Central memory CD8-positive, alpha-beta T cell (primary cell): Measurements from ENCODE around the gene RFXANK.
"Not testable (repeated sequence)": the region's sequence is repeated elsewhere in the genome, so short reads cannot be mapped to it uniquely, and the experiment has no call there.

ENCODE experiments used
- ATAC-seq: fragments of 150-1000 bp; cut with Tn5 transposase; replicated peaks from 2 replicates; pipeline ENCODE4 v1.10.0; 2022; ENCODE audit warnings: mild to moderate bottlenecking, moderate FRiP score, moderate number of reproducible peaks; ENCODE audit not compliant: poor library complexity, severe bottlenecking; ENCODE audit errors: extremely low read depth
- DNase-seq, 2 donors: peaks; one replicate each; pipeline ENCODE4 v3.0.0; 2021; ENCODE audit warnings: low spot score in 2 of 2
- H3K27ac Mint-ChIP-seq: one replicate; pipeline ENCODE4 v1.8.0; 2022; ENCODE audit warnings: low read depth, mild to moderate bottlenecking, moderate library complexity, mixed read lengths
- H3K27me3 Mint-ChIP-seq: one replicate; pipeline ENCODE4 v1.8.0; 2022; ENCODE audit warnings: mixed read lengths
- H3K36me3 Mint-ChIP-seq: one replicate; pipeline ENCODE4 v1.8.0; 2022; ENCODE audit warnings: mild to moderate bottlenecking, moderate library complexity, mixed read lengths; ENCODE audit not compliant: insufficient read depth
- H3K4me1 Mint-ChIP-seq: one replicate; pipeline ENCODE4 v1.8.0; 2022; ENCODE audit warnings: mixed read lengths
- H3K4me3 Mint-ChIP-seq: one replicate; pipeline ENCODE4 v1.8.0; 2022; ENCODE audit warnings: mild to moderate bottlenecking, moderate library complexity, mixed read lengths
- H3K9me3 Mint-ChIP-seq: one replicate; pipeline ENCODE4 v1.8.0; 2022; ENCODE audit warnings: mixed read lengths

The RFXANK gene, protein sequence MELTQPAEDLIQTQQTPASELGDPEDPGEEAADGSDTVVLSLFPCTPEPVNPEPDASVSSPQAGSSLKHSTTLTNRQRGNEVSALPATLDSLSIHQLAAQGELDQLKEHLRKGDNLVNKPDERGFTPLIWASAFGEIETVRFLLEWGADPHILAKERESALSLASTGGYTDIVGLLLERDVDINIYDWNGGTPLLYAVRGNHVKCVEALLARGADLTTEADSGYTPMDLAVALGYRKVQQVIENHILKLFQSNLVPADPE

DNA sequence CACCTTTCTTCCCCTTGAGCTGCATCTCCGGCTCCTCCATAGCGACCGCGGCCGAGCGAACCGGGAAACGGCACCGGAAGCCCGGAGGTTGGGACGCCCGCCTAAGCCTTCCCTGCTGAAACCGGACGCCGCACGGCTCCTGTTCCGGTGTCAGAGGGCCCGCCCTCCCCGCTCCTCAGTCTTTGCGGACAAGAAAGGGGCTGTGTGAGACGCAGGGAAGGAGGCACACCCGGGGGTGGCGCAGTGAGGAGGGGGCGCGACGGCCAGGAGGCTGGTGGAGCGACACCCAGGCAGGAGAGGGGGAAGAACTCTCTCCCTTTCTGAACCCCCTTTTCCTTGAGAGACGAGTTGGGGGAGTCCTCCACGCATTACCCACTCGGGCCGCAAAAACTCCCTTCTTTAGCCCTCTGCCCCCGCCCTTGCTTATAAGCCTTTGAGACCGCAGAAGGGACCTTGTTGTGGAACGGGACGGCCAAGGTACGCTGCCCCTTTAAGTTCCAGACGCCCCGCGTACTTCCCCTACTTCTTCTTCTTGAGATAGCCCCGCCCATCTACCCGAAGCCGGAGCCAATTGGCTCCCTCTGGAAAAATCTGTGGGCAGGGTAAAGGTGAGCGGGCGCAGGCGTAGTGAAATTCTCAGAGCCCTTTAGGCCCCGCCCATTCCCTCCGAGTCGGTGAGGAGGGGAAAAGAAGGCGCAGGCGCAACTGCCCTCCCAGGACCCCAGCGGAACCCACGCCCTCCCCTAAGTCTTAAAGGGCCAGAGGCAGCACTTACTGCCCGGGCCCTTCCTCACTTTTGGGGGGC is at the start of gene RFXANK, which contains the start of gene BORCS8:
Gene RFXANK, plus strand, starts transcription at position 181 of the 805 bp plus-strand sequence. CDS start 1,689 bp downstream, outside the sequence.
Gene BORCS8, minus strand, starts transcription at position 75 of the 805 bp plus-strand sequence. Its CDS starts 35 bp downstream, at position 40.
- peaks cover 22% of the 10 kb centered on the region for H3K36me3 Mint-ChIP-seq
- H3K9me3 Mint-ChIP-seq: no peaks in the 10 kb centered on the region
- H3K4me1 Mint-ChIP-seq: peaks cover 59% of the 10 kb centered on the region
- ATAC-seq (peak; percentile 91), DNase-seq (peak; percentile 95 to 99)
- H3K4me3 Mint-ChIP-seq: peak within 1 kb of the TSS; percentile 97
- H3K27ac Mint-ChIP-seq: peak within 1 kb of the TSS; percentile 99
- H3K27me3 Mint-ChIP-seq: no peaks in the 10 kb centered on the region

DNA sequence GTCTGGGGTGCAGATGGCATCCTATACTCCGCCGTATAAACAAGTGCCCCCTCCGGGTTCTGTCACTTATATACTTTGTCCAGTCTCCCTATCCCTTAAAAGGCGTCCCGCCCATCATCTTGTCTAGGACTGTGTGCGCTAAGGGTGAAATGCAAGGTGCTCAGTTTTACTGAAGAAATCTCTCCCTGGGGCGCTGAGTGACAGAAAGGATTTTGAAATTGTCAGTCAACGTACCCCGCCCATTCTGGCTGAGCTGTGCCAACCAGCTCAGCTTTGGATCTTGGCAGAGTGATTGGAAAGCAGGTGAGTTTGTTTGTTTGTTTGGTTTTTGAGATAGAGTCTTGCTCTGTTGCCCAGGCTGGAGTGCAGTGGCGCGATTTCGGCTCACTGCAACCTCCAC is 49.7 kb upstream of the RFXANK start:
- peaks cover 25% of the 10 kb centered on the region for H3K4me1 Mint-ChIP-seq

DNA sequence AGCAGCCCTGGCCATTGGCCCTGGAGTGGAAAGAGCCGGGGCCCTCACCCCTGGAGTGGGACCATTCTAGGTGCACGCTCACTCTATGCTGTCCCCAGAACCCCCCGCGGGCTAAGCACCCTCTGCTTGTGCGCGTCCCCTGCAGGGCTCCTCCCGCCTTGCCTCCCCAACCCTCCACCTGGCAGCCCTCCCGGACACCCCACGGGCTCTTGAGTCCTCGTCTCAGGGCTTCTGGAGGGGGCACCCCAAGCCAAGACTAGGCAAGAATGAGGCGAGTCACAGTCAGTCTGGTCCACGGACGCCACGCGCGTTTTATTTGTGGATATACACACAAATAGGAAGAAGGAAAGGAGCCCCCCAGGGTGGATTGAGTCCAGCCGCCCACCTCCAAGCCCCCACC is 46.8 kb upstream of the RFXANK start:
- H3K27me3 Mint-ChIP-seq: no peaks in the 10 kb centered on the region
- H3K9me3 Mint-ChIP-seq: no peaks in the 10 kb centered on the region
- H3K36me3 Mint-ChIP-seq: peaks cover 15% of the 10 kb centered on the region
- no peaks in the 10 kb centered on the region for H3K4me1 Mint-ChIP-seq
- no peak for DNase-seq
- no peak for ATAC-seq
- peak overlapping the region; percentile 65 for H3K27ac Mint-ChIP-seq
- no peak overlapping the region for H3K4me3 Mint-ChIP-seq

More for the DNA sequence above, 49.7 kb upstream of the RFXANK start:
- Mint-ChIP-seq H3K27me3 (no peaks in the 10 kb centered on the region), H3K36me3 (peaks cover 18% of the 10 kb centered on the region), H3K27ac (no peak overlapping the region), H3K9me3 (no peaks in the 10 kb centered on the region), H3K4me3 (no peak overlapping the region)
- DNase-seq: no peak
- no peak for ATAC-seq

DNA sequence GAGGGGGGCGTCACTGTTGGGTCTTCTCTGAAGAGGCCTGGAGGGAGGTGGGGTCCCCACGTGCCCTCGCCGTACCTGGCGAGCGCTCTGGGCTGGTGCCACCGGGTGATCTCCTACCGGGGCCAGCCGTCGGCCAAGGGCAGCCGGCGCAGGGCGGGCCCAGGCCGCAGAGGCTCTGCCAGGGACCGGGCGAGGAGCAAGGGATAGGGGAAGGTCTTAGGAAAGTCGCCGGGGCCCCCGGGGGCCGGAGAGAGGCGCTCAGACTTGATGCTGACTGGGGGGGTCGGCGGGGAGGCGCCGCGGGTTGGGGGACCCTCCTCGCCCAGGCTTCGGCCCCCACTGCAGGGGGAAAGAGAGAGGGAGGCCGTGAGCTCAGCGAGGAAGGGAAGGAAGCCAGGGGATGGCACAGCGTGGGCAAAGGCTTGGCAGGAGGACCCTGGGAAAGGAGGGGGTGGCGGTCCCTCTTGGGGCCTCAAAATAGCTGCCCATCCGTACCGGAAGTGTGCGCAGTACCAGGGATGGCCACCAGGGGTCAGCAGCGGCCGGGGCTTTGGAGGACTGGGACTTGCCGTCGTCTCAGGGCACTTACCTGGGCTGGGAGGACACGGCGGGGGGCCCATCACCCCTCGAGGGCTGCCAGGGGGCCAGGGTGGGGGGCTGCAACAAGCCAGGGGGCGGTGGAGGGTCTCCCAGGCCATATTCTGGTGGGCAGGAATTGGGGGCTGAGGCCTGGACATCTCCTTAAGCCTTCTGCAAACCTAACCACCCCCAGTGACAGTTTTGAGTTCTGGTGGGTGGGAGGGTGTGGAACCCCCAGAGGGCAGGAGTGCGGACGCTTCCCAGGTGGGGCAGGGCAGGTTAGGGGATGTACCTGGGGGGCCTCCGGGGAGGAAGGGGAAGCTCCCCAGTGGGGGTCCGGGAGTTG is 46.1 kb upstream of the RFXANK start:
- Mint-ChIP-seq H3K36me3 (peaks cover 15% of the 10 kb centered on the region), H3K4me3 (no peak overlapping the region), H3K27me3 (no peaks in the 10 kb centered on the region), H3K27ac (peak overlapping the region; percentile 65), H3K9me3 (no peaks in the 10 kb centered on the region), H3K4me1 (no peaks in the 10 kb centered on the region)
- peak; percentile 76 to 93 for DNase-seq
- ATAC-seq: no peak

DNA sequence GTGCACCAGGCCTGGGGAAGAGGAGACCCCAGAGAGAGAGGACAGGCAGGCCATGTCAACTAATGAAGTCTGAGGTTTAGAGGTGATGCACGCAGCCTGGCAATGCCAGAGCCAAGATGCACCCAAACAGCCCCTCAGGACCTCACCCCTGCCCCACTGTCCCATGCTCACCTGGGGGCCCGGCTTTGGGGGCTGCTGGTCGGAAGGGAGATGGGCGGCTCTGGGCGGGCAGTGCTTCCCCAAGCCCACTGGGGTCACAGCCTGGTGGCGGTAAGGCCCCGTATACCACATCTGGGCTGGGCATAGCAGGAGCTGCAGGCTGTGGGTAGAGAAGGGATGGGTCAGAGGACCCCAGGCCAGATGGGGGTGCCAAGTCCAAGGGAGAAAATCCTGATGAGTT is 45.2 kb upstream of the RFXANK start:
- H3K9me3 Mint-ChIP-seq: no peaks in the 10 kb centered on the region
- peaks cover 15% of the 10 kb centered on the region for H3K36me3 Mint-ChIP-seq
- no peaks in the 10 kb centered on the region for H3K27me3 Mint-ChIP-seq
- no peaks in the 10 kb centered on the region for H3K4me1 Mint-ChIP-seq
- no peak overlapping the region for H3K4me3 Mint-ChIP-seq
- H3K27ac Mint-ChIP-seq: no peak overlapping the region
- no peak for ATAC-seq
- no peak for DNase-seq

DNA sequence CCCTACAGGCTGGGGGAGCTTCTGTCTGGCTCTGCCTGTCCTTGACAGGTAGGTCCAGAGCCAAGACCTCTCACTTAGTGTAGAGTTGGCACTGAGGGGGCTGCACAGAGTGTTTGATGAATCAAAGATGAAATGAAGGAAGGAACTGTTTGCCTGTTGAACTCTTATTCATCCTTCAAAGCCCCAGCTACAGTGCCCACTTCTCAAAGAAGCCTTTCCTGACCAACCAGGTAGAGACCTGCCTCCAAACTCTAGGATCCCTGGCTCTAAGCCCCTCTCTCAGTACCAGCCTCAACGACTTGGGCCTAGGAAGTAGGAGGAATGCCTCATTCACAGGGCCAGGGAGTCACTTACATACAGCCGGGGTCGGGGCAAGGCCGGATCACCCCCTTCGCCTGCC is 44.7 kb upstream of the RFXANK start:
- no peak for DNase-seq
- no peak for ATAC-seq
- no peaks in the 10 kb centered on the region for H3K9me3 Mint-ChIP-seq
- no peaks in the 10 kb centered on the region for H3K4me1 Mint-ChIP-seq
- no peak overlapping the region for H3K27ac Mint-ChIP-seq
- peaks cover 15% of the 10 kb centered on the region for H3K36me3 Mint-ChIP-seq
- no peaks in the 10 kb centered on the region for H3K27me3 Mint-ChIP-seq
- no peak overlapping the region for H3K4me3 Mint-ChIP-seq

DNA sequence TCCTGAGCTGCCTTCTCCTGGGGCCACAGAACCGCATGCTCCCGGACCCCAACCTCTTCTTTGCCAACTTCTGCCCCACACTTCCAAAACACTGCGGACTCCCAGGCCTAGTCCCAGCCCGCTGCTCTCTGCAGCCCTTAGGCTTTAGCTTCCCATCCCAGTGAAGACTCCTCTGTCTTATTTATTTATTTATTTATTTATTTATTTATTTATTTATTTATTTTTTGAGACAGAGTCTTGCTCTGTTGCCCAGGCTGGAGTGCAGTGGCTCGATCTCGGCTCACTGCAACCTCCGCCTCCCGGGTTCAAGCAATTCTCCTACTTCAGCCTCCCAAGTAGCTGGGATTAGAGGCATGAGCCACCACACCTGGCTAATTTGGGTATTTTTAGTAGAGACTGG is 43.6 kb upstream of the RFXANK start:
- not testable (repeated sequence) for H3K27ac Mint-ChIP-seq, H3K4me1 Mint-ChIP-seq, DNase-seq, H3K4me3 Mint-ChIP-seq, H3K9me3 Mint-ChIP-seq, H3K27me3 Mint-ChIP-seq, ATAC-seq
- H3K36me3 Mint-ChIP-seq: peaks cover 15% of the 10 kb centered on the region

DNA sequence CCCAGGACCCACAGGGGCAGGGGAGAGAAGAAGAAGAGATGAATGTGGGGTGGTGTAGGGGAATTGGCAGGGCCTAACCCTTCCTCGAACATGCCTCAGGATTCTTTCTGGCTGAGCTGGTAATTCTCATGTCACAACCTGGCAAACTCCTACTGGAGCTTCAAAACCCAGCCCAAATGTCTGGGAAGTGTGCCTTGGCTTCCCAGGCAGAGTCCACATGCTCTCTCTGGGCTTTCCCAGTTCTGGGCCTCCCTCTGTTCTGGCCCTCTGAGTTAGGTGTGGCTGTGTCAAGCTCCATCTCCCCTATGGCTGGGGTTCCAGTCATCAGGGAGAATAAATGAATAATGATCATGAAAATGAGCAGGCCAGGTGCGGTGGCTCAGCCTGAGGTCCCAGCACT is 42.6 kb upstream of the RFXANK start:
- Mint-ChIP-seq H3K27me3 (no peaks in the 10 kb centered on the region), H3K27ac (no peak overlapping the region), H3K9me3 (no peaks in the 10 kb centered on the region), H3K4me1 (no peaks in the 10 kb centered on the region), H3K4me3 (no peak overlapping the region), H3K36me3 (peaks cover 17% of the 10 kb centered on the region)
- DNase-seq (no peak), ATAC-seq (no peak)

DNA sequence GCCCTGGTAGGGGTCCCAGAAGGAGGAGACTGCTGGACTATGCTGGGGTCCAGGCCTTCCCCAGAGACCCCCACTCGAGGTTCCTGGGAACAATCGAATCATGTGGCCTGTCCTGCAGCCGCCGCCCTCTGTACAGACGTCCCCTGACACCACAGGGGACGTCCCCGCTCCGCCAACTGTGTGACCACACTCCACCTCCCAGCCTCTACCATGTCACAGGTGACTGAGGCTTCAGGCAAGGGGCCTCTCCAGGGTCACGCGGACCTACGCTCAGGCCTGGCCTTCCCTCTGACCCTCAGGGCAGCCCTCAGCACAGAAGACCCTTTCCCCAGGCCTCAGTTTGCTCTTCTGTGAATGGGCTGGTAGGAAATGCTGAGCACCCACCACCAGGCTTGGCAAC is 40.6 kb upstream of the RFXANK start:
- Mint-ChIP-seq H3K27me3 (no peaks in the 10 kb centered on the region), H3K27ac (no peak overlapping the region), H3K9me3 (no peaks in the 10 kb centered on the region), H3K4me3 (no peak overlapping the region), H3K36me3 (peaks cover 18% of the 10 kb centered on the region), H3K4me1 (no peaks in the 10 kb centered on the region)
- ATAC-seq (no peak), DNase-seq (no peak)

DNA sequence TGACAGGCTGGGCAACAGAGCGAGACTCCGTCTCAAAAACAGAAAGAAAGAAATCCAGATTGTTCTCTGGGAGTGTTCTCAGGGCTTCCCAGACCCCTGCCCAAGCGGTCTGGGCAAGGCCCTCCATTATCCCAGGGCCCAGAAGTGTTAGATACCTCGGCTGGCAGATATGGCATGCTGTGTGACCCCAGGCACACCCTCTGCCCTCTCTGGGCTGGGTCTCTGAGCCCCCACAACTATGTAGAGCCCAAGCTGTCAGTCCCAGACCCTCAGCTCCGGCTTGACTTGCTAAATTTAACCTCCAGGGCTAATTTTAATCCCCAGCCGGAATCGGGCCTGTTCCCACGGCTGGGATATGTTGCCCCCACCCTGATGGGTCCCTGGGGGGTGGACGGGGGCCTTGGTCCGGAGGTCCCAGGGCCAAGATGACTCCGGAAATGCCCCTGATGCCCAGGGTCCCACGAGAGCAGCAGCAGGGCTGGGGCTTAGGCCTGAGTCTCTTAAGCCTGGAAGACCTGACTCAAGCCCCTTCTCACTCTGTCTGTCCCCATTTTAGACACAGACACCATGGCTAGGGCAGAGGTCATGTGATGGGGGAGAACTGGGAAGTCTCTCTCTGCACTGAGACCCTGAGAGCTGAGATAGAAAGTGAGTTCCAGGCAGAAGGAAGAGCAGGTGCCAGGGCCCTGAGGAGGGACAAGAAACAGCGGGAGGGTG is 39.2 kb upstream of the RFXANK start:
- no peak overlapping the region for H3K4me3 Mint-ChIP-seq
- H3K4me1 Mint-ChIP-seq: no peaks in the 10 kb centered on the region
- peaks cover 20% of the 10 kb centered on the region for H3K36me3 Mint-ChIP-seq
- H3K27me3 Mint-ChIP-seq: no peaks in the 10 kb centered on the region
- DNase-seq (no peak), ATAC-seq (no peak)
- H3K9me3 Mint-ChIP-seq: no peaks in the 10 kb centered on the region
- no peak overlapping the region for H3K27ac Mint-ChIP-seq

DNA sequence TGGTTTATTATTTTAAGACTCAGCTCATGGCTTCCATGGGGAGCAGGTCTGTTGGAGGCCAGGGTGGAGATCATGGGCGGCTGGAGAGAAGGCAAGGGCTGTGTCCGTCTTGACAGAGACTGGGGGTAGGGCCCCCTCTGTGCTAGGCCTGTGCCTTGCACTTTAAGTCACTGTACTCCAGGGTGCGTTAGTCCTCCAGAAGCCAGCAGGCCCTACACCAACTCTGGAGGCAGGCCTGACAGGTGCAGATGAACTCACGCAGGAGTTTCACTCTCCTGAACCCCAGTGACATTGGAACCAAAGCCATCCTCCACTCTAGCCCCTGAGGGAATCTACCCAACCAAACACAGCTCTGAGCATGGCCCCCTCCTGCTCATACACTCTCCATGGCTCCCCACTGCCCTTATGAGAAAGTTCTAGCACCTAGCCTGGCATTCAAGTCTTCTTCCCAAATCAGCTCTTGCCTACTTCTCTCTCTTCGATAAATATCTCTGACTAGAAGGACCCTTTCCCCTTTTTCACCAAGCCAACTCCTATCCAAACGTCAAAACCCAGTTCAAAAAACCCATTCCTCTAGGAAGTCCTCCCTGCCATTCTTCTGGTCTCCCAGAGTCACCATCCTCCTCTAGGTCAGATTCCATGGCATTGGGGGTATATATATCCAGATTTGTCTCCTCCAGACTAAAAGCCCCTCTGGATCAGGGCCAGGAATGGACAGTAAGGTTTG is 37.1 kb upstream of the RFXANK start:
- H3K36me3 Mint-ChIP-seq: peaks cover 14% of the 10 kb centered on the region
- no peaks in the 10 kb centered on the region for H3K4me1 Mint-ChIP-seq
- ATAC-seq: no peak
- no peak overlapping the region for H3K4me3 Mint-ChIP-seq
- H3K27me3 Mint-ChIP-seq: no peaks in the 10 kb centered on the region
- no peak for DNase-seq
- H3K27ac Mint-ChIP-seq: no peak overlapping the region
- no peaks in the 10 kb centered on the region for H3K9me3 Mint-ChIP-seq
